SJSA1 (cell line): ENCODE results near the gene FBXO21. TPM values are rescaled to one million over a fixed set of nuclear protein-coding genes. Genes with fewer than 3 reads are reported as not detected.

Experiments
- DNase-seq, 2 experiments: peaks; one replicate each; pipeline ENCODE4 v3.0.0-alpha.2; 2015 to 2020; ENCODE audit warnings: low spot score in 2 of 2, low read depth in 1 of 2
- H3K27ac ChIP-seq: fragments of 250-450 bp; sonication (Bioruptor Pico); 2 replicates; pipeline ENCODE4 v1.5.1; 2020; ENCODE audit warnings: mild to moderate bottlenecking, moderate library complexity
- H3K27me3 ChIP-seq: fragments of 250-450 bp; sonication (Bioruptor Pico); replicated peaks from 2 replicates; pipeline ENCODE4 v1.5.1; 2020; ENCODE audit warnings: mild to moderate bottlenecking, moderate library complexity
- H3K36me3 ChIP-seq: fragments of 250-450 bp; sonication (Bioruptor Pico); 2 replicates; pipeline ENCODE4 v1.5.1; 2020; ENCODE audit warnings: mild to moderate bottlenecking
- H3K4me1 ChIP-seq: fragments of 250-450 bp; sonication (Bioruptor Pico); replicated peaks from 2 replicates; pipeline ENCODE4 v1.6.1; 2021; ENCODE audit warnings: mild to moderate bottlenecking
- H3K4me3 ChIP-seq: fragments of 250-450 bp; sonication (Bioruptor Pico); 2 replicates; pipeline ENCODE4 v1.5.1; 2020; ENCODE audit warnings: mild to moderate bottlenecking
- H3K9me3 ChIP-seq: fragments of 250-450 bp; sonication (Bioruptor Pico); replicated peaks from 2 replicates; pipeline ENCODE4 v1.5.1; 2020; ENCODE audit warnings: mild to moderate bottlenecking
- total RNA-seq: library from RNA; depleted of rRNA; stranded (reverse); fragments of >200 nt; shearing (Covaris generic); gene quantifications from 2 replicates; pipeline ENCODE4 v1.2.3, GENCODE V29; 2014

The FBXO21 gene
- total RNA-seq, 1 experiment from 2014 or later: 37.1 TPM

GRCh38 chr12:117148642-117149041 lies 41.6 kb downstream of the FBXO21 start:
- DNase-seq: no peak
- no peak overlapping the region for H3K4me3 ChIP-seq
- no peaks in the 10 kb centered on the region for H3K27me3 ChIP-seq
- no peak overlapping the region for H3K27ac ChIP-seq
- no peaks in the 10 kb centered on the region for H3K4me1 ChIP-seq
- no peaks in the 10 kb centered on the region for H3K9me3 ChIP-seq
- H3K36me3 ChIP-seq: peaks cover 7% of the 10 kb centered on the region

GRCh38 chr12:117147639-117148038 lies 42.6 kb downstream of the FBXO21 start:
- no peak overlapping the region for H3K27ac ChIP-seq
- H3K9me3 ChIP-seq: no peaks in the 10 kb centered on the region
- DNase-seq: no peak
- H3K4me3 ChIP-seq: no peak overlapping the region
- H3K27me3 ChIP-seq: no peaks in the 10 kb centered on the region
- H3K36me3 ChIP-seq: peaks cover 7% of the 10 kb centered on the region
- no peaks in the 10 kb centered on the region for H3K4me1 ChIP-seq

- no peaks in the 10 kb centered on the region for H3K9me3 ChIP-seq
- H3K4me3 ChIP-seq: no peak overlapping the region
- H3K4me1 ChIP-seq: no peaks in the 10 kb centered on the region
- no peaks in the 10 kb centered on the region for H3K27me3 ChIP-seq
- H3K36me3 ChIP-seq: peaks cover 6% of the 10 kb centered on the region; the same call in 1 of the 2 replicates
- no peak for DNase-seq
- H3K27ac ChIP-seq: no peak overlapping the region
Observed at GRCh38 chr12:117145597-117146154, 44.6 kb downstream of the FBXO21 start.

GRCh38 chr12:117144599-117144998 lies 45.7 kb downstream of the FBXO21 start:
- no peak for DNase-seq
- Histone ChIP-seq H3K27ac (no peak overlapping the region), H3K9me3 (no peaks in the 10 kb centered on the region), H3K4me1 (no peaks in the 10 kb centered on the region), H3K36me3 (peaks cover 3% of the 10 kb centered on the region; the same call in 1 of the 2 replicates), H3K27me3 (no peaks in the 10 kb centered on the region), H3K4me3 (no peak overlapping the region)

GRCh38 chr12:117143008-117143532 lies 47.2 kb downstream of the FBXO21 start:
- no peak overlapping the region for H3K27ac ChIP-seq
- peaks cover 3% of the 10 kb centered on the region; the same call in 1 of the 2 replicates for H3K36me3 ChIP-seq
- H3K4me1 ChIP-seq: no peaks in the 10 kb centered on the region
- no peak for DNase-seq
- H3K9me3 ChIP-seq: no peaks in the 10 kb centered on the region
- H3K27me3 ChIP-seq: no peaks in the 10 kb centered on the region
- H3K4me3 ChIP-seq: no peak overlapping the region

GRCh38 chr12:117142094-117142493 lies 48.2 kb downstream of the FBXO21 start:
- H3K4me3 ChIP-seq: no peak overlapping the region
- H3K36me3 ChIP-seq: peaks cover 3% of the 10 kb centered on the region; the same call in 1 of the 2 replicates
- no peaks in the 10 kb centered on the region for H3K9me3 ChIP-seq
- no peak overlapping the region for H3K27ac ChIP-seq
- no peak for DNase-seq
- H3K27me3 ChIP-seq: no peaks in the 10 kb centered on the region
- H3K4me1 ChIP-seq: no peaks in the 10 kb centered on the region

GRCh38 chr12:117141097-117141898 lies 49.0 kb downstream of the FBXO21 start:
- Histone ChIP-seq H3K4me1 (no peaks in the 10 kb centered on the region), H3K9me3 (no peaks in the 10 kb centered on the region), H3K27me3 (no peaks in the 10 kb centered on the region), H3K27ac (no peak overlapping the region), H3K4me3 (no peak overlapping the region), H3K36me3 (peaks cover 3% of the 10 kb centered on the region; the same call in 1 of the 2 replicates)
- no peak for DNase-seq

GRCh38 chr12:117140397-117141096 lies 49.7 kb downstream of the FBXO21 start:
- Histone ChIP-seq H3K4me1 (no peaks in the 10 kb centered on the region), H3K4me3 (no peak overlapping the region), H3K27me3 (no peaks in the 10 kb centered on the region), H3K27ac (no peak overlapping the region), H3K36me3 (peaks cover under 1% of the 10 kb centered on the region; the same call in 1 of the 2 replicates), H3K9me3 (no peaks in the 10 kb centered on the region)
- no peak for DNase-seq

GRCh38 chr12:117139025-117139717 lies 51.1 kb downstream of the FBXO21 start:
- H3K27ac ChIP-seq: no peak overlapping the region
- no peaks in the 10 kb centered on the region for H3K9me3 ChIP-seq
- no peaks in the 10 kb centered on the region for H3K4me1 ChIP-seq
- H3K36me3 ChIP-seq: no peaks in the 10 kb centered on the region
- H3K4me3 ChIP-seq: no peak overlapping the region
- no peaks in the 10 kb centered on the region for H3K27me3 ChIP-seq
- DNase-seq: no peak

GRCh38 chr12:117134721-117135120 lies 55.5 kb downstream of the FBXO21 start:
- H3K4me3 ChIP-seq: no peak overlapping the region
- no peaks in the 10 kb centered on the region for H3K36me3 ChIP-seq
- H3K27me3 ChIP-seq: no peaks in the 10 kb centered on the region
- H3K4me1 ChIP-seq: no peaks in the 10 kb centered on the region
- no peak overlapping the region for H3K27ac ChIP-seq
- DNase-seq: no peak
- no peaks in the 10 kb centered on the region for H3K9me3 ChIP-seq

GRCh38 chr12:117134059-117134458 lies 56.2 kb downstream of the FBXO21 start:
- Histone ChIP-seq H3K27ac (no peak overlapping the region), H3K36me3 (no peaks in the 10 kb centered on the region), H3K4me1 (no peaks in the 10 kb centered on the region), H3K4me3 (no peak overlapping the region), H3K27me3 (no peaks in the 10 kb centered on the region), H3K9me3 (no peaks in the 10 kb centered on the region)
- no peak for DNase-seq

GRCh38 chr12:117130801-117131200 lies 59.5 kb downstream of the FBXO21 start:
- no peaks in the 10 kb centered on the region for H3K27me3 ChIP-seq
- no peaks in the 10 kb centered on the region for H3K36me3 ChIP-seq
- no peak overlapping the region for H3K27ac ChIP-seq
- no peak overlapping the region for H3K4me3 ChIP-seq
- peaks cover 27% of the 10 kb centered on the region for H3K9me3 ChIP-seq
- no peak for DNase-seq
- no peaks in the 10 kb centered on the region for H3K4me1 ChIP-seq

GRCh38 chr12:117129391-117129790 lies 60.9 kb downstream of the FBXO21 start:
- H3K4me3 ChIP-seq: no peak overlapping the region

More at GRCh38 chr12:117129391-117129790, 60.9 kb downstream of the FBXO21 start:
- H3K27me3 ChIP-seq: no peaks in the 10 kb centered on the region
- no peaks in the 10 kb centered on the region for H3K4me1 ChIP-seq
- no peaks in the 10 kb centered on the region for H3K36me3 ChIP-seq
- peaks cover 27% of the 10 kb centered on the region for H3K9me3 ChIP-seq
- DNase-seq: no peak
- H3K27ac ChIP-seq: no peak overlapping the region
